AG08396 (cell line): Measurements from ENCODE around the gene SEMA3C.

Experiments
- DNase-seq: peaks from one replicate; pipeline ENCODE4 v3.0.0; 2012; ENCODE audit warnings: low spot score, mixed read lengths

SEMA3C gene

DNA sequence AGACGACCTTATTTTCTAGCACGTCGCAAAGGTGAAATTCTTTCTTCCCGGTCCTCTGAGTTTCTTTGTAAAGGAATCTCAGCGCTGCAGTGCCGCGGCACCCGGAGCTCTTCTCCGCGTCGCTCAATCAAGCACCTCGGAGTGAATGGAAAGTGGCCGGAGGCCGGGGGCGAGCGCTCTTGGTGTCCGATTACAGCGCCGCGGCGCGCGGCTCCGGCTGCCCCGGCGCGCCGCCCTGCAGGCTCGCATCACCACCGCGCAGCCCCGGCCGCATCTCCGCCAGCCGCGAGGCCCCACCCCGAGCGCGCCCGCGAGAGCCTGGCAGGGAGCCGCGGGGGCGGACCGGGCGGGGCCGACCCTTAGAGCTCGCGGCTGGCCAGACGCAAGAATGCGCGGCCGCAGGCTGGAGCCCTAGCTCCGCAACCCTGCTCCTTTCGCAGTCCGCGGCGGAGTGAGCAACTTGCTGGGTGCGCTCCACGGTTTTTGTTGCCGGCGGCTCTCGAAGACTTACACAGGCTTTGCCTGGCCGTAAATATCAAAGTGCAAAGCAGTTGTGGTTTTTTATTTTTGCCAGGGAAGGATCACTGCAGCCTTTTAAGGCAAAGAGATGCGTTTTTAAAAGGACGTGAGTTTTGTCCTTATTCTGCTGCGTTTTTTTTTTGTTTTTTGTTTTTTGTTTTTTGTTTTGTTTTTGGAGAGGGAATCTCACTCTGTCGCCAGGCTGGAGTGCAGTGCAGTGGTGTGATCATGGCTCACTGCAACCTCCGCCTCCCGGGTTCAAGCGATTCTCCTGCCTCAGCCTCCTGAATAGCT lies at the start of gene SEMA3C:
Gene SEMA3C (minus strand): TSS at position 143 of the 813 bp plus-strand sequence. CDS start 2,270 bp downstream, outside the sequence.
- peak; percentile 96 for DNase-seq

DNA sequence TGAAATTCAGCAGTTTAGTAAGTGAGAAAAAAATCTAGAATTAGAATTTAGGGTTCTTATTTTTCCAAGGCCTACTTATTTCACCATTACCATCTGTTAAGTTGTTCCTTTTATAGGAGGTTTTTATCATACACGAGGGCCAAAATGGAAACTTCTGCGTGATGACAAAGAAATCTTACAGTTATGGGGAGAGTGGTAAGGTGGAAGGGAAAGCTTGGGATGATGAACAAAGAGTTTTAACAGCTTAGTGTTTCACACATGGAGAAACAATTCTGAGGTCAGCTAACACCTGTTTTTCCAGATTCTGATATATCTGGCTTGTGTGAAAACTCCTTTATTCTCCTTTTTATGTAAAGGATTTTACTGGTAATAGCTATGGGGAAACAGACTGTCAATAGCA lies 49.8 kb upstream of the SEMA3C start:
- DNase-seq, result no peak

DNA sequence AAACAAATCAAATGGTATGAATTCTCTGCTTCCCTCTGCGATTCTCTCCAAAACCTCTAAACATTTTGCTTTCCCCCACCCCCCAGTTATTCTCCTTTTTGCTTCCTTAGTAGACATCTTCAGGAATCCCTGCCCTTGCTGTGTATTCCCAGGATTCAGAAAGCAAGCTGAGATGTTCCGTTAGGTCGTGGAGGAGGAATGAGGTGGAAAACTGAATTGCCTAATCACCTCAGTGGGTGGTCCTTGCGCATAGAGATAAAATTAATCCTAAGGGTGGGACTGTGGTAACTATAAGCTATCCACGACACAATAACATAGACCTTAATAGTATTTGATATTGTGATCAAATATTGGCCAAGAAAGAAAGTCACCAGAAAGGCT lies 49.1 kb upstream of the SEMA3C start:
- no peak for DNase-seq

DNA sequence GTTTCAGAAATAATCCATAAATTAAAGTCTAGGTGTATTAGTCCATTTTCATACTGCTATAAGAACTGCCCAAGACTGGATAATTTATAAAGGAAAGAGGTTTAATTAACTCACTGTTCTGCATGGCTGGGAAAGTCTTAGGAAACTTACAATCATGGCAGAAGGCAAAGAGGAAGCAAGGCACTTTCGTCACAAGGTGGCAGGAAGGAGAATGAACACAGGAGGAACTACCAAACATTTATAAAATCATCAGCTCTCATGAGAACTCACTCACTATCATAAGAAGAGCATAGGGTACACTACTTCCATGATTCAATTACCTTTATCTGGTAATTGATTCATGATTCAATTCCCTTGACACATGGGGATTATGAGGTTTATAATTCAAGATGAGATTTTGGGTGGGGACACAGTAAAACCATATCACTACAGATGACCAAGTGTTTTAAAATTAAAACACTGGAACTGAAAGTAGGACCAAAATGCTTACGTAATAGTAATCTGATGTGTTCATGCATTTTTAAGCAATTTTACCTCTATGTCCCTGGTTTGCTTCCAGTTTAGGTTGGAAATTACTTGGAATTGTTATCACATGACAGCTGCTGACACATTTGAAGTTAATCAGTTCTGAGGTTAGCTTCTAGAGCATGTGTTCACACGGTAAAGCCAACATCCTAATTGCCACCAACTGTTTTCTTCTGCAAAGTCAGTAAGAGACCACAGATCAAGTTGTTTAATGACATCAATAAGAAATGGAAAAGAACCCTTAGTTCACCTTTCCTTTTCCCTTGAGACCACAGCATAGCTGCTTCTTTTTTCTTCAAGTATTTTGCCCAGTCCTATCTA lies 48.4 kb upstream of the SEMA3C start:
- no peak for DNase-seq

DNA sequence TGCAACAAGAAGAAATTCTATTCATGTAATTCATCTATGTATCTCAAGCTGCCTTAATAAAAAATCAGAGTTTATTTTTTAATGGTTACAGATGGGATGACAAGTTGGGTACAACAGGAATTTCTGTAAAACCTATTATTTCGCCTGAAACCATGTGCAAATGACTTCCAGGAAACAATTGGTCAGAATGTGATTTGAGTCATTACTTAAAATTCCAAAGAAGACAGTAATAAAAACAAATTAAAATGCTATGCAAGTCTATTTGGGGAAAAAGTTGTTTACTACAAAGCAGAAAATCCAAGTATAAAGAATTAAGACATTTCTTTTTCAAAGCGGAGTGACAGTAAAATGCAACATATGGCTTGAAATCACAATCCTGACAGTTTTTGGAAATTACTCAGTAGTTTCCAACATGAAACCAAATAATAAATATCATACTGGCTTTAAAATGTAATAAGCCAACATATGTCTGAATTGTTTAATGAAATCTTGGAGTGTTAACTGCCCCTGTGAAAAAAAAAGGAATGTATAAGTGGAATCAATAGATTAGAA lies 41.5 kb upstream of the SEMA3C start:
- DNase-seq, result peak; percentile 16

DNA sequence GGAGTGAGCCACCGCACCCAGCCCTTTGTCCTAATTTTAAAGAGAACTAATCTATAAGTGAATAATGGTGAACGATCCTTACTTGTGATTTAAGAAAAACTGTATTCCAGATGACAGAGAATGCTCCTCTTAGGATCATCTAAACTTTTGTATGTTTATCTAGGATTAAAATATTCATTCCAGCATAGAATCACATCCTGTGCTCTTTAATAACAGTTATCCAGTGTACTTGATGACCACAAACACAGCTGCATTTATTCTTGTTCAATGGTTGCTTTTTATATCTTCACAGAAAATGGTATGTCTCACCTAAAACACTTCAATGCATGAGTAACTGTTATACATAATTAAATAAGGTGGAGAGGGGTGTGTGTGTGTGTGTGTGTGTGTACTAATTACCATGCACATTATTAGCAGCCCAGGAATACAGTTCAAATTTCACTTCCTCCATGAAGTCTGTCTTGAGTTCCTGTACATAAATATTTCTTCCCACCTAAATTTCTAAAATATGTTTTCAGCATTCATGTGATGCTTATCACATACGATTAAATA lies 38.5 kb upstream of the SEMA3C start:
- DNase-seq, result no peak

DNA sequence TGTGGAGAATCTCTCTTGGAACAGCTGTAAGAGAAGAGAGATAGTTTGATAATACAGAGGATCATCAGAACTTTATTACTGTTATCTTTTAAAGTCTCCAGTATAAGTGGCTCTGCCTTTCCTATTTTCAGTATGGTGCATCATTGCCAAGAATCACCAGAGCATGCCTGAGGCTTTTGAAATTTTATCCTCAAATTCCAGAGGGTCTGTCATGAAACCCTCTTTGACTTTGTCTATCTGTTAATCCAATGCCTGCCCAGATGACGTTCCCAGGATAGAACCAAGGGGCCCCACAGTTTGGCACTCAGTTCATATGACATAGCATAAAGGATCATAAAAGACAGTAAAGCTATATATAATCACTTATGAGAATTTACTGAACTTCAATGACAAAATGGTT lies 35.3 kb upstream of the SEMA3C start:
- DNase-seq, result no peak

DNA sequence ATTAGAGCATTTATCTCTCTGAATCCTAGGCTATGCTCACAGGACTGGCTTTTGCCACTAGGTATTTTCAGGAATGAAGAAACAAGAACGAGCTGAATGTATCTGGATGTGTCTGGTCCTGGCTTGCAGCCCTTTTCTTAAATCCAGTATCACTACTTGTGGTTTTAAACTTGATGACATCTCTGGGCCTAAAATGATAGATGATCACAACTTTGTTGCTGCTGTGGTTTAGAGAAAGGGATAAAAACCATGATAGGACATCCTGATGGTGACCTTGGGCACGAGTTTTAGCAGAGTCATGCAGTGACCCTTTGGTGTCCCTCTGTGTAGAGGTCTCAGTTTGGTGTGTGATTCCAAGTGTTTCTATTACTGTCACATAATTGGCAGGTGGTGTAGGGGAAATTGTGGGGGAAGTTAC lies 31.7 kb upstream of the SEMA3C start:
- DNase-seq, result no peak

DNA sequence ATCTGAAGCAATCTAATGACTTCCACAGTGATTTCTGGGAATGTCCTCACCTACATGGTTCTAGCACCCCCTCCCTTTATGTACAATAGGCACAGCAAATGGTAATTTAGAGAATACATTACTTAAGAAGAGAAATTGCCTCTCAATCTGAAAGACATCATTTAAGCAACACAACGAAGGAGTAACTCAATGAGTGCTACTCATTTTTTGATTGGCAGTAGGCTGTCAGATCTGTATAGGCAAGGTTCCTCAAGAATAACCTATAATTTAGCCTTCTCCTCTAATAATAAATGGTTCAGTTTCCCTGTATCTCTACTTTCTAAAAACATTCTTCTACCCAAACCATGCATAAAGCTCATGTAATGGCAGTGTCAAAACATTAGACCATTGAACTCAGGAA lies 30.6 kb upstream of the SEMA3C start:
- DNase-seq, result no peak

DNA sequence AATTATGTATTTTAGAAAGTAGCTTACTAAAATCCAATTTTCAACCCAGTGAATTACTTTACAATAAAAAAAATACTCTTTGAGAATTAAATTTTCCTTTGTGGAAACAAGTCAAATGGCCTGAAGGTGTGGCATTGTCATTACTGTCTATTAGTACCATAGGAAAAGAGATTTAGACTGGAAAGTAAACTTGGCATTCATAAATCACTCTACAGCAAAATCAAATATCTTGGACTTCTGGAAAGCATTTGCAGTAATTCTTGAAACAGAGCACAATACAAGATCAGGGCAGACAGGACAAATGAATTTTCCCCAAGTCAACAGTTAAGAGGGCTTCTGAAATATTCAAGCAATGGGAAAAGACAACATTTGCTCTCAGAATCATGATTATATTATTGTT lies 28.0 kb upstream of the SEMA3C start:
- no peak for DNase-seq

DNA sequence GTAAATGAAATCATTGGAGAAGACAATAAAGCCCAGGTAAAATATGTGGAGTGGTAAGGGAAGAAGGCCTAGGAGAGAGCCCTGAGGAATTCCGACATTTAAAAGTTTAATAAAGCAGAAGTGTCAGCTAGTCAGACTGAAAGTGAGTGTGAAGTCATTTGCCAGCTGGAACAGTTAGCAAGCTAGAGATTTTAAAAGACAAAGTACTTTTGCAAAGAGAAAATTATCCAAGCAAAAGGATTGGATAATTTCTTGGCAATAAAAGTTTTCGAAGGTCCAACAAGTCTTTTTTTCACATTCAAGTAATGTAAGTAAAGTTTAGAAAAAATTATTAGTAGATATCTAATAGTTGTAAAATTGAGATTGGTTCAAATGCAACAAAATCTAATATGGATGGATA lies 27.1 kb upstream of the SEMA3C start:
- DNase-seq, result no peak

DNA sequence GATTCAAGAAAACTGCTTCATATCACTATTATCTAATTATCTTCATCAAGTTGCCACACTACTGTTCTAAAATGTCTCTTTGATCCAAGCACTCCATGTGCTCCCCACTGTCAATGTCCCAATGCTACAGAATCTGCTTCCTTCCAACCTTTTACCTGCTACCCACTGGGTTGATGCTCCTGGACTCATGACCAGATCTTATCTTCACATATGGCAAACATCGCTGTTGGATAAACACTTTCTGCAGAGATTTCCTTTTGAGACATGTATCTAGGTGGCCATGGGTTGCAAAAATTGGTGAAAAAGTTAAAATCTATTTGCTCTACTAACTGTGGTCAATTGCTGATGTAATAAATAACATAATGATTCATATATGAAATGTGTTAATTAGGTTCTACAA lies 24.5 kb upstream of the SEMA3C start:
- DNase-seq, result no peak

DNA sequence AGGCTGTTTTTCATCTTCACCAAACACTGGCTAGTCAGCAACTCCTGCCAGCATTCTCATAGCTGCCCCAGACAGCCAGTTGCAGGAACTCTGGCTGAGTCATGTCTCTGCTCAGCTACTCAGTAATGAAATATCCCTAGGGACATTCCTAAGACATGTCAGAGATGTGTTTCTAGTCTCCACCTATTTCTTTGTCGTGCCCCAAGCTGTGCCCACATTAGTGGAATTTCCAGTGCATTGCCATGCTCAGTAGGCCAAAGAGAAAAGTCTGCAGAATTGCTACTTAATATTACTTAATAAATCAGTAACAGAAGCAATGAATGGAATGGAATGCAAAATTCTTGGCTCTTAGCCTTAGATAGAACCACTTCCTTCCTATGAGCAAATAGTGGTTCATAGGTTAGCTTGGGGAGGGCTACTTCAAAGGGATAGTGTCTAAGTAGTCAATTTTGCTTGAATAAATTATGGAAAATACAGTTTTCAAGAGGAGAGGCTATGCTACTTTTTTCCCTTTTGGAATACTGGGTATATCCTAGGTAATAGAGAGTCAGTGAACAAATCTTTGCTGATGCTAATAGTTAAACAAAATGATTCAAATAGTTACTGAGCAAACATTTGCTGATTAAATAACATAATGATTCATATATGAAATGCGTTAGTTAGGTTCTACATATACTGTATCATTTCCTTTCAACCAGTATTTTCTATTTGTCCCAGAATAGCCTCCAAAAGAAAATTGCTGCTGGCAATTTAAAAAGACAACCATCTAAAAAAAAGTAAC lies 23.6 kb upstream of the SEMA3C start:
- peak; percentile 90 for DNase-seq

DNA sequence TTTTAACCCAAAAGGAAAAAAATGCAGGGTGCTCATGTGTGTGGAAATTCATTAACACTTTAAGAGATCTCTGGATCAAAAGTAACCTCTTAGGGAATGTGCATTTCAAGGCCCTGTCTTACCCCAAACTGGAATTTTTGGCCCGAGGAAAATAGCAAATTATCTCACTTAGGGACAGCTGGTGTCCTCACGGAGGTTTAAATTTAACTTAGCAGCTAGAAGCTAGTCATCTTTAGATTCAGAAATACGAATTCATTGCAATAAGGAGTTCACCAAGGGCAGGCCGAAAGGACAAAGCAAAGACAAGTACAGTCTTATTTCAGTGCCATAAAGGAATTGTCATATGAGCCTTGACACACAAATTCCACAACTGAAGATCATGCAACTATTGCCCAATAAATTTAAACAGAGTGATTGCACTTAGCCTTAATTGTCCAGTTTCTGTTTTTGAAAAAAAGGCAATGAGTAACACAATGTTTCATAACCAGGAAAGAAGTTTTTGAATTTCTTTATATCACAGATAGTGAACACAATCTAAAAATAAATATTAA lies 22.4 kb upstream of the SEMA3C start:
- DNase-seq, result peak; percentile 50

DNA sequence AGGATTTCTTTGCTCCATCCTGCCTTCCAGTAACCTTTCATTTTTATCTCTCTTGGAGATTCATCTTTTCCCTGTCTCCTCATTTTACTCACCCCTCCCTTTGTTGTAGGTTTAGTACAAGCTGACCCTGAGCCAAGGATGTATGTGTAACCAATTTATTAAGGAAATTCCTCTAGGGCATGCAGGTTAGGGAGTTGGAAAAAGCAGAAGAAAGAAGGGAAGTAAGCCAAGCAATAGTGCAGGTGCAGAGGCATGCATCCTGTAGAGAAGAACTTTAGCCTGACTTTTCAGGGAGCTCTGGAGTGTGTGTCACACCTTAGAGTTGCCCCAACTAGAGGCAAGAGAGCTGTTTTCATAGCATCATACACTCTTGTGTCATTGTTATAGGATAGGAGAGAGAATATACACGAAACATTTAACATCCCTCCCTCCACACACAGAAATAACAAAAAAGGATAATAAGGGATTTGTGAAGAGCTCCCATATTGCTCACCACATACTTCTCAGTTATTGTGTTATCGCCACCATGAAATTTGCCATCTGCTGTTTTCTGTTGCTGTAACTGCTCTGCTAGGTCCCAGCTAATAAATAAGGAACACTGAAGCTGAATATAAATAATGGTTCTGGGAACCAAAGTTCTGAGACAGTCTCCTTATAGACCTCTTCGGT lies 21.8 kb upstream of the SEMA3C start:
- no peak for DNase-seq

DNA sequence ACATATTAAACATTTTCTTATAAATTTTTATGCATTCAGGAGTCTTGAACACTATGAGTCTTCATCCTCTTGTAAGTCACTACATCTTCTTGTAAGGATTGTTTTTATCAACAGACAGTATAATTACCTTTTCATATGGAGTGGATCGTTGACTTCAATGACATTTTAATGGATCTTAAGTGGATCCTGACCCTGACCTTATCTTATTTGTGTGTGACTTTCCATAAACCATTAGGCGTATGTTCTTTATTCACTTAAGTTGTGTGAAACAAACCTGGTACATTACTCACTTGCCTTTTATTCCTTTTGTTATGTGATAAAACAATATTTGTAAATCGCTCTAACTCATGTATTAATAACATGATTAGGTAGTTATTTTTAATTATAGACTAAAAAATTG lies 18.5 kb upstream of the SEMA3C start:
- no peak for DNase-seq

DNA sequence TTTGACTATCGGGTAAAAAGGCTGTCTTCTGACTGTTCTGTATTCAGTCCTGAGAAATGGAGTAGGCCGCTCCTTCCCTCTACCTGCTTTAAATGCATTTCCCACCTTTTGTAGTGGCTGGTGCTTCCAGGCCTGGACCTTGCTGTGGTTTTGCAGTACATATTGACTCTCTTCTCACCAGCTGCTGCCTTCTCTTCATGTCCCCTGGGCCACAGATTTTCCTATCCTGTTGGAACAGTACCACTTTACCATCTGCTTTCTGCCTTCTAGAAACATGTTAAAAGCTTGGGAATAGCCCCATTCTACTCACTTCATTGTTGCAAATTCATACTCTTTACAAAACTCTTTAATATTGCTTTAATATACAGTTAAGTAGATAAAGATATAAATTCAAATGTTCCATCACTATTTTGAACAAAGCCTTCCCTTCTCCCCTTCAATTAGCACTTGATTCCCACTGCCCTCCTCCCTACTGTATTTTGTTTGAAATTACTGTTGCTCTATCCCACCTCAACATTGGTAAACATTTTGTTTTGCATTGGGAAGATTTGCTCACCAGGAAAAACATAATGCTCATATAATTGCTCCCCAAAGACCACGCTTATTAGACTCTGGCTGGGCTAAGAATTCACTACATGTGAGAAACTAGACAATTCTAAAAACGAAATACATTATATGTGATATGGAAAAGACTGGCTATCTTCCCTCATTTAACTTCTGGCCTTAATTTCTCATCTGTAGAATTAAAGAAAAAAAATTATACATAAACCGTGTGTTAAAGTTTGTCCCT lies 17.3 kb upstream of the SEMA3C start:
- DNase-seq, result no peak

DNA sequence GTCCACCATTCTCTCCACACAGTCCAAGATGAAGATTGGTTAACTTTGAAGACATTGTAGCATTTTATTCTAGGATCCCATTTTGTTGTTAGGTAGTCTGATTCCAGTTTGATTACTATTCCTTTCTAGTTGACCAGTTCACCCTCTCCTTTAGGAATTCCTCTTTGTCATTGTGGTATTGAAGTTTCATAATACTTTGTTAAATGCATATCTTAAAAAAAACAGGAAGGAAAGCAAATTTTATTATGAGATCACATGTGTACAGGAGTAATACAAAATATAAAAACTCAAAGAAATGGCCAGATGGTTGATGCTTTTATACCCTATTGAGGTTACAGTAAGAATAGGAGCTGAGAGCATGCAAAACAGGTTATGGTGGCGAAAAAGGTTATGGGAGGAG lies 15.5 kb upstream of the SEMA3C start:
- no peak for DNase-seq

DNA sequence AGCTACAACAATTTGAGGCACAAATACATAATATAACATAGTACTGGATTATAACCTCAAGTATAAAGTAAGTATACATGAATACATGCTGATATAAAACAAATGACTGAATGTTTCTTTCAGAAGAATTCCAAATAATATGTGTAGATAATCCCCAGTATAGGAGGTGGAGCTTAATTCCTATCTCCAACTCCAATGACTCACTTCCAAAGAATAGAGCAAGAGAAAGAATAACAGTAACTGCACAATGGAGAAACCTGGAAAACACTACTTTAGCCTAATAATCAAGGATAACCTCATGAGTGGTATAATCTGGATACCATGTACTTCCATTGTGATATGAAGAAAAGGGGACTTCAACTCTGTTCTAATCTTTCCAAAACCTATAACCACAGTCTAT lies 13.7 kb upstream of the SEMA3C start:
- DNase-seq, result no peak

DNA sequence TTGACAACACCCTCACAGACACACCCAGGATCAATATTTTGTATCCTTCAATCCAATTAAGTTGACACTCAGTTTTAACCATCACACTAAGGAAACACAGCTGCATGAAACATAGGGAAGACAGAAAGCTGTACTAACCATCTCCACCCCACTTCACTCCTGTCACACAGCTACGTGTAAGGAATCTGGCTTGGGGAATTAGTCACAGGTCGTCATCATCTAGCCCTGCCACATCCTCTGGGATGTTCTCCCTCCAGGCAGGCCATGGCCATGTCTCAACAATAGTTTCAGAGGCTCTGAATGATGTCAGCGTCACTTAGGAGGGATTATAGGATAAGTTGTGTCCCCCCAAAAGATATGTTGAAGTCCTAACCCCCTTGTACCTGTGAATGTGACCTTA lies 10.8 kb upstream of the SEMA3C start:
- DNase-seq, result peak; percentile 37
